K562 (cell line): ENCODE measurements around the gene TRAP1. TPM values are rescaled to one million over a fixed set of nuclear protein-coding genes. Genes with fewer than 3 reads are reported as not detected.
A peak's percentile ranks its signal among the peaks of the same experiment; 100 is the strongest.

Experiments used
- ATAC-seq: fragments of 200-7000 bp; cut with Tn5 transposase; 3 replicates; pipeline ENCODE4 v1.9.1; 2020; ENCODE audit warnings: moderate library complexity
- BruUV-seq: library from RNA; stranded (reverse); fragments of 400-500 nt; replicated peaks from 2 replicates; lab custom pipeline; 2021; lab: Mats Ljungman, UMichigan
- CTCF ChIA-PET: fragments of 300-600 bp; formaldehyde crosslinking; extraction: SDS; loops from one replicate; lab custom pipeline; 2021; ENCODE audit warnings: low intra/inter-chr PET ratio; lab: Yijun Ruan, JAX
- POLR2A ChIA-PET: fragments of 300-600, 350-650 bp; sonication (Branson Sonifier 250); formaldehyde crosslinking; extraction: SDS; loops from one replicate; lab custom pipeline; 2021; ENCODE audit warnings: antibody characterized with exemption, inconsistent platforms; lab: Yijun Ruan, JAX
- DNase-seq, 4 experiments: peaks; one replicate each; pipeline versions ENCODE4 v3.0.0 to v3.0.0-alpha.2; 2011 to 2018; ENCODE audit warnings: low spot score in 3 of 4, mixed read lengths in 3 of 4; ENCODE audit errors: extremely low read depth in 1 of 4
- FAIRE-seq: peaks from 2 replicates; lab custom pipeline; 2011; peaks lifted over from hg19 to GRCh38; lab: Jason Lieb, UNC
- H2AFZ ChIP-seq: 2 replicates; pipeline ENCODE4 v1.6.0; 2011; ENCODE audit warnings: low read depth, low read length, control low read depth, inconsistent platforms
- H3K27ac ChIP-seq: fragments of 200-600 bp; 3 replicates; pipeline ENCODE4 v1.8.0; 2011; ENCODE audit warnings: low read depth, mild to moderate bottlenecking, control low read depth, inconsistent platforms, low read length, moderate library complexity, mixed read lengths; ENCODE audit errors: extremely low read depth
- H3K27me3 ChIP-seq, 2 experiments: fragments of 300-600 bp in 1 of 2; 2 replicates in 1 of 2; 3 replicates in 1 of 2; pipeline versions ENCODE4 v1.6.0 to v1.8.0; 2011; ENCODE audit warnings: inconsistent platforms in 2 of 2, low read length in 2 of 2, mild to moderate bottlenecking in 1 of 2, mixed read lengths in 1 of 2, moderate library complexity in 1 of 2; ENCODE audit not compliant: control insufficient read depth in 2 of 2, insufficient read depth in 2 of 2
- H3K36me3 ChIP-seq: fragments of 300-600 bp; 3 replicates; pipeline ENCODE4 v1.8.0; 2011; ENCODE audit warnings: mild to moderate bottlenecking, low read length, inconsistent platforms; ENCODE audit not compliant: control insufficient read depth, insufficient read depth
- H3K4me1 ChIP-seq, 2 experiments: fragments of 200-600 bp in 1 of 2; replicated peaks in 1 of 2; 2 replicates in 1 of 2; 3 replicates in 1 of 2; pipeline versions ENCODE4 v1.5.1 to v1.8.0; 2011; ENCODE audit warnings: inconsistent platforms in 2 of 2, low read length in 2 of 2, mild to moderate bottlenecking in 1 of 2, mixed read lengths in 1 of 2, moderate library complexity in 1 of 2; ENCODE audit not compliant: control insufficient read depth in 2 of 2, insufficient read depth in 2 of 2
- H3K4me2 ChIP-seq: 2 replicates; pipeline ENCODE4 v1.6.1; 2011; ENCODE audit warnings: low read length, control low read depth, inconsistent platforms, mixed read lengths; ENCODE audit not compliant: insufficient read depth
- H3K4me3 ChIP-seq: fragments of 200-600 bp; sonication (generic), shearing (Covaris generic); 2 replicates; pipeline ENCODE4 v1.5.1; 2016; ENCODE audit warnings: control low read depth, inconsistent platforms
- H3K79me2 ChIP-seq: fragments of 200-600 bp; 3 replicates; pipeline ENCODE4 v1.8.0; 2011; ENCODE audit warnings: low read length, inconsistent platforms; ENCODE audit not compliant: control insufficient read depth, insufficient read depth
- H3K9ac ChIP-seq, 2 experiments: 2 replicates each; pipeline versions ENCODE4 v1.6.0 to v1.6.1; 2011; ENCODE audit warnings: low read depth in 2 of 2, low read length in 2 of 2, control low read depth in 1 of 2, inconsistent platforms in 1 of 2, mild to moderate bottlenecking in 1 of 2, mixed read lengths in 1 of 2; ENCODE audit not compliant: insufficient read depth in 1 of 2
- H3K9me1 ChIP-seq: one replicate; pipeline ENCODE4 v1.6.0; 2011; ENCODE audit warnings: inconsistent platforms, mild to moderate bottlenecking, low read length, moderate library complexity; ENCODE audit not compliant: control insufficient read depth, insufficient read depth
- H3K9me3 ChIP-seq: replicated peaks from 2 replicates; pipeline ENCODE4 v1.5.1; 2011; ENCODE audit warnings: low read depth, low read length, inconsistent platforms; ENCODE audit not compliant: control insufficient read depth, insufficient read depth
- H4K20me1 ChIP-seq: replicated peaks from 2 replicates; pipeline ENCODE4 v1.6.1; 2011; ENCODE audit warnings: low read length, inconsistent platforms, mixed read lengths; ENCODE audit not compliant: control insufficient read depth, insufficient read depth
- ARID1B ChIP-seq: fragments of 450-650 bp; IDR thresholded peaks from 2 replicates; pipeline ENCODE4 v1.6.1; 2016; ENCODE audit warnings: antibody characterized with exemption, mild to moderate bottlenecking, inconsistent platforms
- CBFA2T2 ChIP-seq: fragments of 450-650 bp; conservative IDR thresholded peaks from 2 replicates; pipeline ENCODE4 v1.6.1; 2017; ENCODE audit warnings: mild to moderate bottlenecking
- ILK ChIP-seq: fragments of 450-650 bp; IDR thresholded peaks from 2 replicates; pipeline ENCODE4 v1.6.1; 2016; ENCODE audit warnings: missing genetic modification characterization, low read depth, mild to moderate bottlenecking, missing compliant biosample characterization, moderate library complexity, borderline replicate concordance
- KAT2B ChIP-seq: IDR thresholded peaks from one replicate; pipeline ENCODE4 v1.6.1; 2012; ENCODE audit warnings: low read depth, mild to moderate bottlenecking, control low read depth, inconsistent platforms, low read length, moderate library complexity
- MNT ChIP-seq, 2 experiments: fragments of 450-650 bp; conservative IDR thresholded peaks; 2 replicates each; pipeline ENCODE4 v1.6.1; 2017; ENCODE audit warnings: mild to moderate bottlenecking in 2 of 2, moderate library complexity in 2 of 2
- MTF1 ChIP-seq: fragments of 250-450 bp; sonication (Bioruptor Pico); IDR thresholded peaks from 2 replicates; pipeline ENCODE4 v1.9.0; 2021; ENCODE audit warnings: moderate library complexity, mild to moderate bottlenecking, inconsistent platforms, borderline replicate concordance
- POLR3G ChIP-seq: IDR thresholded peaks from 2 replicates; pipeline ENCODE4 v1.6.1; 2011; ENCODE audit not compliant: insufficient read length, insufficient replicate concordance; ENCODE audit errors: extremely low read depth
- SAFB ChIP-seq: fragments of 200-400 bp; formaldehyde crosslinking; IDR thresholded peaks from 2 replicates; pipeline ENCODE4 v1.6.1; 2017; ENCODE audit warnings: low read depth, low read length, borderline replicate concordance
- SMARCE1 ChIP-seq: fragments of 450-650 bp; IDR thresholded peaks from 2 replicates; pipeline ENCODE4 v1.7.1; 2016; ENCODE audit warnings: mild to moderate bottlenecking
- TARDBP ChIP-seq: fragments of 450-650 bp; IDR thresholded peaks from 2 replicates; pipeline ENCODE4 v1.6.1; 2016
- THRAP3 ChIP-seq: fragments of 450-650 bp; IDR thresholded peaks from 2 replicates; pipeline ENCODE4 v1.6.1; 2016; ENCODE audit warnings: mild to moderate bottlenecking, inconsistent platforms, borderline replicate concordance
- ZBTB9 ChIP-seq: fragments of 450-650 bp; formaldehyde crosslinking; IDR thresholded peaks from 2 replicates; pipeline ENCODE4 v1.4.0; 2020; ENCODE audit warnings: mild to moderate bottlenecking, moderate library complexity
- ZNF274 ChIP-seq: IDR thresholded peaks from 2 replicates; pipeline ENCODE4 v1.6.1; 2011; ENCODE audit warnings: low read depth, mild to moderate bottlenecking, low read length, moderate library complexity, borderline replicate concordance
- WGBS: fragments of 100-300 bp; shearing (Covaris generic); methylation state at CpG from one replicate; pipeline ENCODE4 v1.1.6; 2016; ENCODE audit warnings: low coverage, mixed read lengths; ENCODE audit not compliant: insufficient coverage; ENCODE audit errors: missing lambda C conversion rate; 5-methylcytosine and 5-hydroxymethylcytosine counted together
- in situ Hi-C: fragments of 300-500 bp; cut with MboI; formaldehyde crosslinking; loops from 4 replicates; pipeline ENCODE4 v1.15.0; 2018; ENCODE audit warnings: inconsistent platforms, mixed read lengths
- intact Hi-C: fragments of 100-400 bp; cut with micrococcal nuclease; formaldehyde crosslinking; loops from 2 replicates; pipeline ENCODE4 v1.14.2; 2022
- polyA plus RNA-seq, 8 experiments: library from polyadenylated mRNA; depleted of rRNA in 4 of 8; stranded (reverse) in 5 of 8; unstranded in 3 of 8; fragments of >200 nt; fragmentation: Nextera tagmentation in 2 of 8; fragmentation: Illumina TruSeq in 1 of 8; extraction: Ambion mirVana in 2 of 8; extraction: Trizol in 1 of 8; gene quantifications; 2 replicates each; pipeline versions ENCODE4 v1.2.1 to v1.2.3, GENCODE V29; 2011 to 2014; ENCODE audit warnings: inconsistent platforms in 1 of 8, missing spikeins in 1 of 8
- total RNA-seq, 7 experiments: library from RNA; depleted of rRNA in 6 of 7; stranded (reverse); fragments of >200 nt in 6 of 7; fragmentation: Illumina TruSeq in 2 of 7; extraction: Trizol in 2 of 7; gene quantifications; 2 replicates each; pipeline versions ENCODE4 v1.2.1 to v1.2.3, GENCODE V29; 2011 to 2021; ENCODE audit warnings: low replicate concordance in 1 of 7

Gene TRAP1
- total and polyA plus RNA-seq, 9 of the 15 experiments (the other 6 are each of a cell fraction or from before 2014, with no cell fraction given): 19.1 to 436 (median 301) TPM

GRCh38 chr16:3736116-3736515, 18.8 kb upstream of the TRAP1 start (continued):
- TF ChIP-seq ZBTB9 (no peak), ZNF274 (no peak), SAFB (no peak), CBFA2T2 (no peak), TARDBP (no peak), ILK (no peak)
- TF ChIP-seq, all 486 proteins: peak for 0

- intact Hi-C loops: no loop called here
Observed at GRCh38 chr16:3735541-3735940, 18.2 kb upstream of the TRAP1 start.

More at GRCh38 chr16:3735541-3735940, 18.2 kb upstream of the TRAP1 start:
- DNase-seq (no peak), ATAC-seq (no peak), FAIRE-seq (no peak)
- Histone ChIP-seq H3K27ac (no peak overlapping the region), H4K20me1 (no peaks in the 10 kb centered on the region), H3K36me3 (peaks cover 75% of the 10 kb centered on the region; the same call in 2 of the 3 replicates), H3K4me3 (no peak overlapping the region), H3K79me2 (no peaks in the 10 kb centered on the region), H3K9me3 (no peaks in the 10 kb centered on the region), H3K4me1 (peaks cover 0 to 6% of the 10 kb centered on the region in 2 experiments; a peak in 1 of 5 replicates), H3K27me3 (no peaks in the 10 kb centered on the region), H2AFZ (no peak overlapping the region), H3K9ac (peak overlapping the region in 1 of 2 experiments; percentile 45; a peak in 1 of 4 replicates), H3K9me1 (peaks cover 3% of the 10 kb centered on the region), H3K4me2 (no peak overlapping the region)
- 98% methylated on average over 9 of the region's 13 CpGs for WGBS
- BruUV-seq: no TSS peak
- ChIA-PET CTCF (no interaction called here), POLR2A (no interaction called here)
- TF ChIP-seq POLR3G: no peak
- no peak for TF ChIP-seq MNT (conservative IDR thresholded peaks at IDR 0.05)
- TF ChIP-seq MTF1 (CRISPR knock-in tag): no peak
- TF ChIP-seq KAT2B: no peak
- TF ChIP-seq SMARCE1: no peak
- TF ChIP-seq THRAP3: no peak
- TF ChIP-seq ARID1B: no peak
- in situ Hi-C loops: no loop called here
